Activated CD4-positive, alpha-beta T cell treated with anti-CD3 and anti-CD28 coated beads for 1 hour (primary cell): ENCODE data around the gene SLC17A5.
"Not testable (repeated sequence)": the region's sequence is repeated elsewhere in the genome, so short reads cannot be mapped to it uniquely, and the experiment has no call there.

Experiments
- DNase-seq: peaks from one replicate; pipeline ENCODE4 v3.0.0-alpha.2; 2020

Gene SLC17A5

GRCh38 chr6:73613806-73614536, 39.8 kb downstream of the SLC17A5 start:
- DNase-seq = no peak

- no peak for DNase-seq
Measured at GRCh38 chr6:73612611-73613010, 41.2 kb downstream of the SLC17A5 start.

- DNase-seq = no peak
Measured at GRCh38 chr6:73610444-73611275, 43.1 kb downstream of the SLC17A5 start.

- no peak for DNase-seq
Measured at GRCh38 chr6:73608761-73609160, 45.0 kb downstream of the SLC17A5 start.

- DNase-seq = no peak
Measured at GRCh38 chr6:73606428-73606827, 47.4 kb downstream of the SLC17A5 start.

GRCh38 chr6:73604461-73604860, 49.3 kb downstream of the SLC17A5 start:
- no peak for DNase-seq

- no peak for DNase-seq
Measured at GRCh38 chr6:73604020-73604419, 49.8 kb downstream of the SLC17A5 start.

- DNase-seq = no peak
Measured at GRCh38 chr6:73586416-73586974, 67.3 kb downstream of the SLC17A5 start.

- DNase-seq = no peak
Measured at GRCh38 chr6:73585566-73586415, 68.0 kb downstream of the SLC17A5 start.

GRCh38 chr6:73581293-73581692, 72.5 kb downstream of the SLC17A5 start:
- DNase-seq = no peak

GRCh38 chr6:73580247-73581149, 73.3 kb downstream of the SLC17A5 start:
- DNase-seq = peak; percentile 64

GRCh38 chr6:73579851-73580246, 73.9 kb downstream of the SLC17A5 start:
- no peak for DNase-seq

GRCh38 chr6:73579389-73579788, 74.4 kb downstream of the SLC17A5 start:
- DNase-seq = no peak

GRCh38 chr6:73577676-73578075, 76.1 kb downstream of the SLC17A5 start:
- no peak for DNase-seq

GRCh38 chr6:73572531-73572930, 81.3 kb downstream of the SLC17A5 start:
- not testable (repeated sequence) for DNase-seq

- not testable (repeated sequence) for DNase-seq
Measured at GRCh38 chr6:73571218-73572181, 82.3 kb downstream of the SLC17A5 start.

GRCh38 chr6:73569121-73569520, 84.7 kb downstream of the SLC17A5 start:
- DNase-seq = no peak

GRCh38 chr6:73566954-73567591, 86.7 kb downstream of the SLC17A5 start:
- DNase-seq = no peak

GRCh38 chr6:73566486-73566871, 87.3 kb downstream of the SLC17A5 start:
- not testable (repeated sequence) for DNase-seq
